GM21381 (cell line): ENCODE data around the gene MSI2.
"Not testable (repeated sequence)": the region's sequence is repeated elsewhere in the genome, so short reads cannot be mapped to it uniquely, and the experiment has no call there.

Source experiments
- ATAC-seq: cut with Tn5 transposase; IDR thresholded peaks from one replicate; pipeline ENCODE4 v1.9.1; 2021; ENCODE audit warnings: mild to moderate bottlenecking, moderate library complexity; ENCODE audit not compliant: unreplicated experiment

Gene MSI2

DNA sequence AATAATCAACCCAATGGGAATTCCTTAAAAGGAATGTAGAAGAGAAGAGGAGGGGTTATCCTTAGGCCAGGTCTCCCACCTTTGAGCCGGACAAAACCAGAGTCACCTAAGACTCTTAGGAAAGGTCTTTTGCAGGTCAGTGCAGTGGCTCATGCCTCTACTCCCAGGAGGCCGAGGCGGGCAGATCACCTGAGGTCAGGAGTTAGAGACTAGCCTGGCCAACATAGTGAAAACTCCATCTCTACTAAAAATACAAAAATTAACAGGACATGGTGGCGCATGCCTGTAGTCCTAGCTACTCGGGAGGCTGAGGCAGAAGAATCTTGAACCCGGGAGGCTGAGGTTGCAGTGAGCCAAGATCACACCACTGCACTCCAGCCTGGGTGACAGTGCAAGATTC, 365.5 kb downstream of the MSI2 start:
- not testable (repeated sequence) for ATAC-seq

DNA sequence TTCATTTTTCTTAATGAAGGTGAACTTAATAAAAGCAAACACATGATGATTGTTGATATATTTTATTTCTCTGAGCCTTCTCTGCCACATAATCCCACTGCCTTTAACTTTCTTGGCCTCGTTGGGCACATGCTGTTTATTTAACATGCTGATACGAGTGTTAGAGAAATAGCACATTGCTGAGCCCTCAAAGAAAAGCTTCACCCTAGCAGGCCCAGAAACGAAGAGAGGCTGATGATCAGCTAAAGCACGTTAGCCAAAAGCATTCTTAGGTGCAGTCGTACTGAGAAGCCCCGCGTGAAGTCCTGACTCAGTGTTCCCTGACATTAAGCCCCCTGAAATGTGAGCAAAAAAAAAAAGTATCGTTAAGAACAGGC, 366.0 kb downstream of the MSI2 start:
- no peak for ATAC-seq

DNA sequence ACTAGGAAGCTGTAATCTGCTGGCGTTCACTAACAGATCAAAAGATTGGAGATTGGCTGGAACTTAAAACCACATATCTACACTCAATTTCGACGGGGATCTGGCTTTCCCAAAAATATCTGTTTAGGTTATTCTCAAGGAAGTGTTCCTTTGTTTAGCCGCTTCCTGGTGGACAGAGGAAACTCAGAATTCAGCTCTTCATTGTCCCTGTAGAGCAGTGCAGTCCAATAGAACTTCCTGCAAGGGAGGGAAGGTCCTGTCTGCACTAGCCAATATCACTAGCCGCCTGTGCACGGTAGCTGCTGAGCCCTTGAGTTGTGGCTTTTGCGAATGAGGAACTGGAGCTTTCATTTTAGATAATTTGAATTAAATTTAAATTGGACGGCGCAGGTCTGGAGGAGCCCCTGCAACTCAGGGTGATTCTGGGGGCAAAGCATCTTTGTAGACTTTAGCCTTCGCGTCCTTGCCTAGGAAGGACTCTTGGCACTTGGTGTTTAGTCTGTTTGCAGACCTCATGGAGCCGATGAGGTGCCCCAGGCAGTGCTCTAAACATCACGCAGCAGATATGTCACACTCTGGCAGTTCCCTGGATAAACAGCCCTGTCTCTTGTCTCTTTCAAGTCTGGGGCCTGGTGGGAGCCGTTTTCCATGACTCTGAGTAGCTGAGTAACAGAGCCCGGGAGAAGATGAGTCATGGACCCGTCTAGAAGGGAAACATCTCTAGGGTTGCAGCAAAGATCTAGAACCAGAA, 366.5 kb downstream of the MSI2 start:
- peak; percentile 76 for ATAC-seq

DNA sequence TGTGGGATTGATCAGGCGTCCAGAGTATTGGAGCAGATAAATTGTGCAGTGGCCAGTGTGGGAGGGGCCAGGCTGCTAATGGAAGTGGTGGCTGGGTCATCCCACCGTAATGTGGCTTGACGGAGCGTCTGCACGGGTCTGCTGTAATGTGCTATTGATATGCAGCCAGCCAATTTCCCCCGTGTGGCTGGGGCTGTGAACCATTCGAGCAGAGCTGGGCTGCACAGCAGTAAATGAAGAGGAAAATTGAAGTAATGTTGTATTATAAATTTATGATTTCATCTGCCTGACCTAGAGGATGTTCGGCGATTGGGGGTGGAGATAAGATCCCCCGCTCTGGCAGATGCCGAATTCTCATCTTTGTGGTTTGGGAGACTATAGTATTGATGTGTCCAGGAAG, 367.3 kb downstream of the MSI2 start:
- ATAC-seq = no peak

DNA sequence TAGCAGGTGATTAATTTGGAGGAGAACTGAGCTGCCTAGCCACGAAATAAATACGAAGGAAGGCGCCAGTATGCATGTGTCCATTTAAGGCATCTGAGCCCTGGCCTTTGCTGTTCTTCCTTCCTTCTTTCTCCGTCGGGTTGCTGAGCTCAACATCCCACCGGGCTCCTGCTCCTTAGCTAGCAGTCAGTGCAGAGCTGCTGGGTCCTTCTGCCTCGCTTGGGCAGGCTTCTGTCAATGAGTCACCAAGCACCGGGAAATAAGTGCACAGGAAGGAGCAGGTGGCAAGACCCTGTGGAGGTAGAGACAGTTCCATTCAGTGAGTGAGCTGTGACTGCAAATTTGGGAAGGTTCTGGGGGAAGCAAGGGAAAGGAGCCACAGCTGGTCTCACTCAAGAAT, 368.1 kb downstream of the MSI2 start:
- ATAC-seq = no peak

DNA sequence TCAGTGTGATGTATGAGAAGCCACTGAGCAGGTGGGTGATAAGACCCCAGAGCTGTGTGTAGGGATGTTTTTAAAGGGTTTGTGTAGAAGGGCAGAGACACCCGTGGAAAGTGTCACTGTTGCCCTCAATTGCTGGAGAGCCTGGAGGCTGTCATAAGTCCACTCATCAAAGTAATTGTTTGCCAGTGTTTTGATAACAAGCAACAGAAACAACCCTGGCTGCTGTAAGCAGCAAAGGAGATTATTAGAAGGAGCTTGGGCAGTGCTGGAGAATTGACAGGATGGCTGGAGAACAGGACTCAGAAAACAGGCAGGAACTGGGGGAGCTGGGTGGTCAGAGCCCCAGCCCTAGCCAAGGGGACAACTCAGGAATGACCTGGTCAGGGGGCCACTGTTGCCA, 369.2 kb downstream of the MSI2 start:
- no peak for ATAC-seq

- ATAC-seq = no peak
These were observed 369.6 kb downstream of the MSI2 start for GRCh38 chr17:57625957-57626356.

GRCh38 chr17:57626520-57627210, 370.3 kb downstream of the MSI2 start:
- no peak for ATAC-seq

DNA sequence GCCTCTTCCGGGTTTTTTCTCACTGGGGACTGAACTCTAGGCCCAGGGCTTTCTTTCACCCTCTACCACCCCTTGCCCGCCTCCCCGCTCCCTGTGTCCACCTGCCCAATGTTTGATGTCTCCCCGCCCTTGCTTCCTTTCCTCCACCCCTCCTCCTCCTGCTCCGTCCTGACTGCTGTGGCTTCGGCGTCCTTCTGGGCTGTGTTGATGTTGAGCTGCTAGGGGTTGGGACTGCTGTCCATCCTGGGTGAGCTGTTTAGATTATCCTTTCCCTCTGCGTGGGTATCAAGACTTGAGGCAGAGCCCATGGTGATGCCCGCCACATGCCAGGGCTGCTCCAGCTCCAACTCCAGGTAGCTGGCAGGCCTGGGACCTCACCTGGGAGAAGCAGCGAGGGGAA, 371.3 kb downstream of the MSI2 start:
- ATAC-seq = no peak

GRCh38 chr17:57628421-57628820, 372.1 kb downstream of the MSI2 start:
- no peak for ATAC-seq

DNA sequence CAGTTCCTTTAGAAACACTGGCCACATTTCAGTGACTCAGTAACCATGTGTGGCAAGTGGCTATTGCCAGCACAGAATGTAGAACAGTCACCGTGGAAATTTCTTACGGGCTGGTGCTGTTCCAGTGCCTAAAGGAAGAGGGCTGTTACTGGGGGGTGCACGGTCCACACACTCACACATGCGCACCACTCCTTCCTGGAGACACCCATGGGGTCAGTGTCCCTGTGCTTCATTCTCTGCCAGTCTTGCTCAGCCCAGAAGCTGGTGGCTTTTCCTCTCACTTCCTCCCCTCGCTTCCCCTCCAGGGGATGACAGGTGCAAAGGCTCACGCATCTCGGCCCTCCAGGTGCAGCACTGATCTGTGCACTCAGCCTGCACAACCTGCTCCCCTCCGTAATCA, 373.1 kb downstream of the MSI2 start:
- peak; percentile 80 for ATAC-seq

DNA sequence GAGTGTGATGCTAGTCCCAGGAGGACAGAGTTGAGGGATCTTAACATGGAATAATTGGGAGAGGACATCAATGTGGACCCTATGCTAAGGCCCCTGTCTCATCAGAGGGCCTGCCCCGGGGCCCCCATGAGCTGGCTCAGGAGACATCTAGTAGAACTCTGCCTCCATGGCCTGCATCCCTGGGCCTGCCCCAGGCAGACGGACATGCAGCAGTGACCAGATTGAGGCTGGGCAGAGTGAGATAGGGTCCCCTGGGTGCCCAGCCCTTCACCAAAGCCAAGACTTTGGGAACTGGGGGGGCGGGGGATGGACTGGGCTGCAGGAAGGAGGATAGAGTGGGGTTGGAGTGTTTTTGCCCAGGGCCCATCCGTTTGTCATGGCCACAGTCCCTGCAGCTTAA, 373.6 kb downstream of the MSI2 start:
- ATAC-seq = no peak

DNA sequence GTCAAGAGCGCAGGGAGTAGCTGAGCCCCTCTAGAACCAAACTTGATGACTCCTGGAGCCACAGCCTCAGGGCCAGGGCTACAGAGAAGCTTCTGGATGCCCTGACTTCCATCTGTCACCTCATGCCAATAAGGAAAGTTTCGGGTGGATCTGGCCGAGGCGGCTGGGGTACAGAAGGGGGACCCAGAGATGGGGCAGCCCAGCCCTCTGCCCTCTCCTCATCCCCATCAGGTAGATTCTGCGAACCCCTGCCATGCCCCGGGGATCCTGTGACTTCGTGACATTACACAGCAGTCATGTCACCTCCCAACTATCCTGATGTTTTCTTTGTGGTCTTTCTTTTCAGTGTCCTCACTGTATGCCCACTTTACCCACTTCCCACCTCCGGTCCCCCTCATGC, 374.4 kb downstream of the MSI2 start:
- ATAC-seq = no peak

GRCh38 chr17:57631871-57632270, 375.5 kb downstream of the MSI2 start:
- ATAC-seq = no peak

DNA sequence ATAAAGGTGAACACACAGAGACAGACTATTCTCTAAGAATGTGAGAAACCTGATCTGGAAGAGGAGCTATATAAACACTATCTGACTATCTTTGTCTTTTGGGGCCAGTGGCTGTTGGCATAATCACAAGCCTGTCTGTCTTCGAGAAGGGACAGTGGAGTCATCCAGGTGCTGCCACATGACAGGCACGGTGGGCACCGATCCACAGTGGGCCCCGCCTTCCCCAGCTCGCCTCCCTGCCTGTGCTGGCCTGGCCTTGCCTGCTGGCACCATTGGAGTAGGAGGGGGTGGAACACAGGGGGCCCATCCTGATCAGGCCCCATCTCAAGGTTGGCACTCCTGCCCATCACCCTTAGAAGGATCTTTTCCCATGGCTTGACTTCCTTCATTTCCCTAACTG, 376.0 kb downstream of the MSI2 start:
- ATAC-seq = no peak

DNA sequence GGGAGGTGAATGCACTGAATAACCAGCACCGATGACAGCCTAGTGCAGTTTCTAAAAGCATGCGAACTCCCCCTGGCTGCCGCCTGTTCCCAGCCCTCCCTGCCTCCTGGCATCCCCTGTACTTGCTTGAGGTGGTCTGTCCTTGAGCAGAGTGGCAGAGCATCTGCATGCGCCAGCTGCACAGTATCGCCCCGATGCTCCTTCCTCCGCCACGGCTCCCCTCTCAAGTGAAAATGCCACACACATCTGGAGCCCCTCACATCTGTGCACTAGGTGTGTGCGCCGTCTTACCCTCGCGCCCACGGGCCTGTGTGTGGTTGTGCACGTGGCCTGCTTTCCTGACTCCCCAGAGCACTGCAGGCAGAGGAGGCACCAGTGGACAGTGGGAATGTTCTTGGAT, 376.9 kb downstream of the MSI2 start:
- no peak for ATAC-seq

- no peak for ATAC-seq
These were observed 378.6 kb downstream of the MSI2 start for GRCh38 chr17:57634713-57635465.

- no peak for ATAC-seq
These were observed 380.0 kb downstream of the MSI2 start for GRCh38 chr17:57636274-57636673.

DNA sequence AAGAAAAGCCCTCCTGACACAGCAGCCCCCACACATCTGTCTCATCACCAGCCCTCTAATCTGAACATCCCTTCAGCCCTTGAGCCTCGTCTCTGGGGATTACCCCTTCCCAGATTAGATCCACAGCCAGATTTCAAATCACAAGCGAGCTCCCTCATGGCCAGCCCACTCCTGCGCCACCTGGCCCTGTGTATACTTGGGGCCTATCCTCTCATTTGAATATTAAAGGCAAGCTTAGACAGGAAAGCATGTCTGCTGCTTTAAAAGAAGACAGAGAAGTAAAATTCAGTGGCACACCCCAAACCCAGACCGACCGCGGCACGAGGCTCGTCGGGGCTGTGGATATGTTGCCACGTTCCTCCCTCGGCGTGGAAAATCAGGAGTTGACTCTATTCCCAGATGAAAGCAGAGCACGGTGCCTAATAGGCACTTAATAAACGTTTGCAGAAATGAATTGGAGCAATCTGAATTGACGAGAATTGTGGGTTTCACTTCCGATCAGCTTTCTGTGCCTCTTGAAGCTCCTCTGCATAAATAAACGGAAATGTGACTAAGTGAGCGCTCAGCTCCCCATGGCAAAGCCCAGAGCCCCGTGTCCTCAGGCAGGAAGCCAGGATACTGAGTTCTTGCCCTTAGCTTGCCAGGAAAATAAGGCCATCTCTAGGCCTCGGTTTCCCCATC, 380.8 kb downstream of the MSI2 start:
- no peak for ATAC-seq

GRCh38 chr17:57637666-57638010, 381.3 kb downstream of the MSI2 start:
- ATAC-seq = no peak

- ATAC-seq = no peak
These were observed 382.0 kb downstream of the MSI2 start for GRCh38 chr17:57638284-57638683.

- ATAC-seq = no peak
These were observed 383.1 kb downstream of the MSI2 start for GRCh38 chr17:57639381-57639780.
